Thoracic aorta (tissue), 2 donors: ENCODE measurements around the gene SUGP2. TPM values are rescaled to one million over a fixed set of nuclear protein-coding genes. Genes with fewer than 3 reads are reported as not detected.

Source experiments
- ATAC-seq: fragments of 150-250 bp; one replicate; pipeline ENCODE4 v1.8.0; 2017; ENCODE audit warnings: low read depth; ENCODE audit not compliant: insufficient number of reproducible peaks, low FRiP score
- DNase-seq: peaks from one replicate; pipeline ENCODE4 v3.0.0-alpha.2; 2020; ENCODE audit warnings: low spot score
- H3K27ac ChIP-seq, 2 donors: fragments of 200-600 bp; sonication (generic); 1 replicate in 1 of 2; 2 replicates in 1 of 2; pipeline ENCODE4 v1.5.1; 2016; ENCODE audit warnings: mild to moderate bottlenecking in 2 of 2, moderate library complexity in 2 of 2
- H3K27me3 ChIP-seq: fragments of 200-600 bp; sonication (generic); replicated peaks from 2 replicates; pipeline ENCODE4 v1.6.0; 2016; ENCODE audit warnings: mild to moderate bottlenecking; ENCODE audit not compliant: insufficient read depth
- H3K36me3 ChIP-seq: fragments of 200-600 bp; sonication (generic); one replicate; pipeline ENCODE4 v1.5.1; 2016
- H3K4me1 ChIP-seq, 2 donors: fragments of 200-600 bp; sonication (generic); 1 replicate in 1 of 2; 2 replicates in 1 of 2; pipeline versions ENCODE4 v1.5.1 to v1.6.0; 2016; ENCODE audit warnings: low read depth in 2 of 2, mild to moderate bottlenecking in 1 of 2; ENCODE audit not compliant: control insufficient read depth in 1 of 2
- H3K4me3 ChIP-seq: fragments of 200-600 bp; sonication (generic); 2 replicates; pipeline ENCODE4 v1.5.1; 2016; ENCODE audit warnings: mild to moderate bottlenecking
- H3K9me3 ChIP-seq: fragments of 200-600 bp; sonication (generic); 2 replicates; pipeline ENCODE4 v1.5.1; 2016
- total RNA-seq, 2 donors: library from RNA; depleted of rRNA; stranded (reverse); fragments of >200 nt; gene quantifications; one replicate each; pipeline versions ENCODE4 v1.1.0 to v1.2.3, GENCODE V29; 2016
- TF ChIP-seq, protein P1 (sequence below): fragments of 200-600 bp; sonication (generic); IDR thresholded peaks from one replicate; pipeline ENCODE4 v1.5.1; 2019; ENCODE audit warnings: antibody characterized with exemption

SUGP2 gene
- total RNA-seq, 2 donors from 2014 or later: 42.6 to 57.5 TPM

GRCh38 chr19:18985257-18985656, 48.1 kb downstream of the SUGP2 start:
- Histone ChIP-seq H3K4me3 (no peak overlapping the region), H3K36me3 (no peaks in the 10 kb centered on the region), H3K27ac (no peak overlapping the region), H3K27me3 (no peaks in the 10 kb centered on the region), H3K4me1 (no peaks in the 10 kb centered on the region), H3K9me3 (no peaks in the 10 kb centered on the region)
- TF ChIP-seq, protein P1, sequence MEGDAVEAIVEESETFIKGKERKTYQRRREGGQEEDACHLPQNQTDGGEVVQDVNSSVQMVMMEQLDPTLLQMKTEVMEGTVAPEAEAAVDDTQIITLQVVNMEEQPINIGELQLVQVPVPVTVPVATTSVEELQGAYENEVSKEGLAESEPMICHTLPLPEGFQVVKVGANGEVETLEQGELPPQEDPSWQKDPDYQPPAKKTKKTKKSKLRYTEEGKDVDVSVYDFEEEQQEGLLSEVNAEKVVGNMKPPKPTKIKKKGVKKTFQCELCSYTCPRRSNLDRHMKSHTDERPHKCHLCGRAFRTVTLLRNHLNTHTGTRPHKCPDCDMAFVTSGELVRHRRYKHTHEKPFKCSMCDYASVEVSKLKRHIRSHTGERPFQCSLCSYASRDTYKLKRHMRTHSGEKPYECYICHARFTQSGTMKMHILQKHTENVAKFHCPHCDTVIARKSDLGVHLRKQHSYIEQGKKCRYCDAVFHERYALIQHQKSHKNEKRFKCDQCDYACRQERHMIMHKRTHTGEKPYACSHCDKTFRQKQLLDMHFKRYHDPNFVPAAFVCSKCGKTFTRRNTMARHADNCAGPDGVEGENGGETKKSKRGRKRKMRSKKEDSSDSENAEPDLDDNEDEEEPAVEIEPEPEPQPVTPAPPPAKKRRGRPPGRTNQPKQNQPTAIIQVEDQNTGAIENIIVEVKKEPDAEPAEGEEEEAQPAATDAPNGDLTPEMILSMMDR: no peak
- ATAC-seq: no peak
- no peak for DNase-seq

DNA sequence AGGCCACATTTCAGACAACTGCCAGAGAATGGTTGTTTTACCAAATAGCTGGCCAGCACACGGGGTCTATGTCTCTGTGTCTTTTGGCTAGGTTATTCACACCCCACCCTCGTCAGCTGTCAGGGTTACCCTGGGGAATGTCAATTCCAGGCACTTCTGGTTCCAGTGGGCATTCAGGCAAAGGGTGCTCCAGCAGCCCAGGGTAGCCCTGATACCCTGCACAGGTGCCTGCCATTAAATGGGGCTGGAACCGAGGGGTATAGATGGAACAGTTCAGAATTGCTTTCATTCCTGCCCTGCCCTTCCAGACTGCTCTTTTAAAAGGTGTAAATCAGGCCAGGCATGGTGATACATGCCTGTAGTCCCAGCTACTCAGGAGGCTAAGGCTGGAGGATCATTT, 49.1 kb downstream of the SUGP2 start:
- DNase-seq: no peak

DNA sequence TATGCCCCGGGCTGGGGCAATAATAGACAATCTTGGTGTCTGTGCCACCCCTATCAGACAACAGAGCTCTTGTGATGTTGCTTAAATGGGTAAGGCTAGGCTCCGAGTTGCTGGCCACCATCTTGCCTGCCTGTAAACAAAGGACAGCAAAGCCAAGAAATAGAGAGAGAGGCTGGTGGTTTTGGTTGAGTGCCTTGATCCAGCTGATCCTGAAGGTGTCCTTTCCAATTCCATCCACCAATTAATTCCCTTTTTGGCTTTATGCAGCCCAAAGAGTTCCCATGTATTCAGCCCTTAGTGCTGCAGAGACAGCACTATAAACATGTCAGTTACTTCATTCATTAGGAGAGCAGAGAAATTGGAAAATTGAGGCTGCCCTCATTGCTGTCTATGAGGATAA, 50.6 kb downstream of the SUGP2 start:
- no peaks in the 10 kb centered on the region for H3K36me3 ChIP-seq
- DNase-seq (no peak), ATAC-seq (no peak)
- H3K27ac ChIP-seq: no peak overlapping the region
- no peaks in the 10 kb centered on the region for H3K9me3 ChIP-seq
- no peaks in the 10 kb centered on the region for H3K27me3 ChIP-seq
- TF ChIP-seq, protein P1: no peak
- H3K4me1 ChIP-seq: no peaks in the 10 kb centered on the region
- H3K4me3 ChIP-seq: no peak overlapping the region

More for the DNA sequence above, 49.1 kb downstream of the SUGP2 start:
- no peaks in the 10 kb centered on the region for H3K9me3 ChIP-seq
- ATAC-seq: no peak
- H3K27me3 ChIP-seq: no peaks in the 10 kb centered on the region
- H3K4me1 ChIP-seq: no peaks in the 10 kb centered on the region
- no peak overlapping the region for H3K4me3 ChIP-seq
- H3K27ac ChIP-seq: no peak overlapping the region
- no peaks in the 10 kb centered on the region for H3K36me3 ChIP-seq
- TF ChIP-seq, protein P1: no peak

- Histone ChIP-seq H3K27me3 (no peaks in the 10 kb centered on the region), H3K9me3 (no peaks in the 10 kb centered on the region), H3K4me3 (no peak overlapping the region), H3K27ac (no peak overlapping the region), H3K36me3 (no peaks in the 10 kb centered on the region), H3K4me1 (no peaks in the 10 kb centered on the region)
- TF ChIP-seq, protein P1: no peak
- ATAC-seq (no peak), DNase-seq (no peak)
Measured at GRCh38 chr19:18980432-18981020, 52.8 kb downstream of the SUGP2 start.

DNA sequence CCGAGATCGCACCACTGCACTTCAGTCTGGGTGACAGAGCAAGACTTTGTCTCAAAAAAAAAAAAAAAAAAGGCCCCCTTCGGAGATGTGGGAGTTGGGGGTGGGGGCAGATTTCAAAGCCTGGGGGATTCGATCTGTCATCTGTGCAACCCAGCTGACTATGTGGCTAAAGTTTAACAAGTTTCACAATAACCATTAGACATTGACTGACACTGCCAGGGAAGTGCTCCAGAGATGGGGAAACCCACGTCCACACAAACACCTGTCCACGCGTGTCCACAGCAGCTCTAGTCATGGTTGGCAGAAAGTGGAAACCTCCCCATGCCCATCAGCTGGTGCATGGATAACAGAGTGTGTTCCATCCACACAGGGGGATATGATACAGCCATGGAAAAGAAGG, 54.7 kb downstream of the SUGP2 start:
- Histone ChIP-seq H3K9me3 (no peaks in the 10 kb centered on the region), H3K36me3 (no peaks in the 10 kb centered on the region), H3K27ac (no peak overlapping the region), H3K27me3 (no peaks in the 10 kb centered on the region), H3K4me1 (no peaks in the 10 kb centered on the region), H3K4me3 (no peak overlapping the region)
- TF ChIP-seq, protein P1: no peak
- ATAC-seq (no peak), DNase-seq (no peak)
